Dermis microvascular lymphatic vessel endothelial cell (primary cell): Measurements from ENCODE around the gene GLT1D1. TPM values are rescaled to one million over a fixed set of nuclear protein-coding genes. Genes with fewer than 3 reads are reported as not detected.
"Not testable (repeated sequence)": the region's sequence is repeated elsewhere in the genome, so short reads cannot be mapped to it uniquely, and the experiment has no call there.

Experiments
- DNase-seq, 2 donors: peaks; one replicate each; pipeline versions ENCODE4 v3.0.0 to v3.0.0-alpha.2; 2010; ENCODE audit warnings: low read depth in 2 of 2
- total RNA-seq: library from RNA; depleted of rRNA; stranded (reverse); fragments of >200 nt; gene quantifications from 2 replicates; pipeline ENCODE4 v1.2.1, GENCODE V29; 2014

Gene GLT1D1
- total RNA-seq, 1 donor from 2014 or later: not detected

- DNase-seq: no peak
Observed at GRCh38 chr12:128820723-128821432, 32.4 kb upstream of the GLT1D1 start.

- DNase-seq: no peak
Observed at GRCh38 chr12:128823216-128823915, 29.9 kb upstream of the GLT1D1 start.

GRCh38 chr12:128823916-128824839, 29.1 kb upstream of the GLT1D1 start, which contains the start of gene SLC15A4:
Gene SLC15A4, minus strand, starts transcription at chr12:128823958. Its CDS starts 15 bp downstream, at chr12:128823943.
- peak; percentile 71 to 93 for DNase-seq

- no peak for DNase-seq
Observed at GRCh38 chr12:128825835-128826234, 27.4 kb upstream of the GLT1D1 start.

- DNase-seq: no peak
Observed at GRCh38 chr12:128827724-128828123, 25.6 kb upstream of the GLT1D1 start.

GRCh38 chr12:128829861-128830504, 23.3 kb upstream of the GLT1D1 start:
- no peak for DNase-seq

- no peak for DNase-seq
Observed at GRCh38 chr12:128830505-128830893, 22.8 kb upstream of the GLT1D1 start.

- no peak for DNase-seq
Observed at GRCh38 chr12:128833418-128833817, 19.9 kb upstream of the GLT1D1 start.

- DNase-seq: not testable (repeated sequence)
Observed at GRCh38 chr12:128839885-128840284, 13.4 kb upstream of the GLT1D1 start.

GRCh38 chr12:128840862-128841468, 12.3 kb upstream of the GLT1D1 start:
- no peak for DNase-seq

GRCh38 chr12:128842579-128842978, 10.7 kb upstream of the GLT1D1 start:
- no peak for DNase-seq

GRCh38 chr12:128843538-128843937, 9.7 kb upstream of the GLT1D1 start:
- no peak for DNase-seq

GRCh38 chr12:128844031-128844635, 9.1 kb upstream of the GLT1D1 start:
- no peak for DNase-seq

- DNase-seq: not testable (repeated sequence)
Observed at GRCh38 chr12:128846671-128847070, 6.6 kb upstream of the GLT1D1 start.

- DNase-seq: no peak
Observed at GRCh38 chr12:128848371-128848770, 4.9 kb upstream of the GLT1D1 start.

- DNase-seq: not testable (repeated sequence)
Observed at GRCh38 chr12:128849806-128850205, 3.5 kb upstream of the GLT1D1 start.

- no peak for DNase-seq
Observed at GRCh38 chr12:128850400-128850799, 2.9 kb upstream of the GLT1D1 start.

- not testable (repeated sequence) for DNase-seq
Observed at GRCh38 chr12:128851429-128851828, 1.8 kb upstream of the GLT1D1 start.

GRCh38 chr12:128852026-128852698, 1.1 kb upstream of the GLT1D1 start:
- no peak for DNase-seq
